K562 (cell line): ENCODE results near the gene RERE. TPM values are rescaled to one million over a fixed set of nuclear protein-coding genes. Genes with fewer than 3 reads are reported as not detected.

Source experiments
- ATAC-seq: fragments of 200-7000 bp; cut with Tn5 transposase; 3 replicates; pipeline ENCODE4 v1.9.1; 2020; ENCODE audit warnings: moderate library complexity
- BruUV-seq: library from RNA; stranded (reverse); fragments of 400-500 nt; replicated peaks from 2 replicates; lab custom pipeline; 2021; lab: Mats Ljungman, UMichigan
- CTCF ChIA-PET: fragments of 300-600 bp; formaldehyde crosslinking; extraction: SDS; loops from one replicate; lab custom pipeline; 2021; ENCODE audit warnings: low intra/inter-chr PET ratio; lab: Yijun Ruan, JAX
- POLR2A ChIA-PET: fragments of 300-600, 350-650 bp; sonication (Branson Sonifier 250); formaldehyde crosslinking; extraction: SDS; loops from one replicate; lab custom pipeline; 2021; ENCODE audit warnings: antibody characterized with exemption, inconsistent platforms; lab: Yijun Ruan, JAX
- DNase-seq, 4 experiments: peaks; one replicate each; pipeline versions ENCODE4 v3.0.0 to v3.0.0-alpha.2; 2011 to 2018; ENCODE audit warnings: low spot score in 3 of 4, mixed read lengths in 3 of 4; ENCODE audit errors: extremely low read depth in 1 of 4
- FAIRE-seq: peaks from 2 replicates; lab custom pipeline; 2011; peaks lifted over from hg19 to GRCh38; lab: Jason Lieb, UNC
- H2AFZ ChIP-seq: 2 replicates; pipeline ENCODE4 v1.6.0; 2011; ENCODE audit warnings: low read depth, low read length, control low read depth, inconsistent platforms
- H3K27ac ChIP-seq: fragments of 200-600 bp; 3 replicates; pipeline ENCODE4 v1.8.0; 2011; ENCODE audit warnings: low read depth, mild to moderate bottlenecking, control low read depth, inconsistent platforms, low read length, moderate library complexity, mixed read lengths; ENCODE audit errors: extremely low read depth
- H3K27me3 ChIP-seq, 2 experiments: fragments of 300-600 bp in 1 of 2; 2 replicates in 1 of 2; 3 replicates in 1 of 2; pipeline versions ENCODE4 v1.6.0 to v1.8.0; 2011; ENCODE audit warnings: inconsistent platforms in 2 of 2, low read length in 2 of 2, mild to moderate bottlenecking in 1 of 2, mixed read lengths in 1 of 2, moderate library complexity in 1 of 2; ENCODE audit not compliant: control insufficient read depth in 2 of 2, insufficient read depth in 2 of 2
- H3K36me3 ChIP-seq: fragments of 300-600 bp; 3 replicates; pipeline ENCODE4 v1.8.0; 2011; ENCODE audit warnings: mild to moderate bottlenecking, low read length, inconsistent platforms; ENCODE audit not compliant: control insufficient read depth, insufficient read depth
- H3K4me1 ChIP-seq, 2 experiments: fragments of 200-600 bp in 1 of 2; replicated peaks in 1 of 2; 2 replicates in 1 of 2; 3 replicates in 1 of 2; pipeline versions ENCODE4 v1.5.1 to v1.8.0; 2011; ENCODE audit warnings: inconsistent platforms in 2 of 2, low read length in 2 of 2, mild to moderate bottlenecking in 1 of 2, mixed read lengths in 1 of 2, moderate library complexity in 1 of 2; ENCODE audit not compliant: control insufficient read depth in 2 of 2, insufficient read depth in 2 of 2
- H3K4me2 ChIP-seq: 2 replicates; pipeline ENCODE4 v1.6.1; 2011; ENCODE audit warnings: low read length, control low read depth, inconsistent platforms, mixed read lengths; ENCODE audit not compliant: insufficient read depth
- H3K4me3 ChIP-seq: fragments of 200-600 bp; sonication (generic), shearing (Covaris generic); 2 replicates; pipeline ENCODE4 v1.5.1; 2016; ENCODE audit warnings: control low read depth, inconsistent platforms
- H3K79me2 ChIP-seq: fragments of 200-600 bp; 3 replicates; pipeline ENCODE4 v1.8.0; 2011; ENCODE audit warnings: low read length, inconsistent platforms; ENCODE audit not compliant: control insufficient read depth, insufficient read depth
- H3K9ac ChIP-seq, 2 experiments: 2 replicates each; pipeline versions ENCODE4 v1.6.0 to v1.6.1; 2011; ENCODE audit warnings: low read depth in 2 of 2, low read length in 2 of 2, control low read depth in 1 of 2, inconsistent platforms in 1 of 2, mild to moderate bottlenecking in 1 of 2, mixed read lengths in 1 of 2; ENCODE audit not compliant: insufficient read depth in 1 of 2
- H3K9me1 ChIP-seq: one replicate; pipeline ENCODE4 v1.6.0; 2011; ENCODE audit warnings: inconsistent platforms, mild to moderate bottlenecking, low read length, moderate library complexity; ENCODE audit not compliant: control insufficient read depth, insufficient read depth
- H3K9me3 ChIP-seq: replicated peaks from 2 replicates; pipeline ENCODE4 v1.5.1; 2011; ENCODE audit warnings: low read depth, low read length, inconsistent platforms; ENCODE audit not compliant: control insufficient read depth, insufficient read depth
- H4K20me1 ChIP-seq: replicated peaks from 2 replicates; pipeline ENCODE4 v1.6.1; 2011; ENCODE audit warnings: low read length, inconsistent platforms, mixed read lengths; ENCODE audit not compliant: control insufficient read depth, insufficient read depth
- CHCHD3 ChIP-seq: fragments of 250-450 bp; sonication (Bioruptor Pico); IDR thresholded peaks from 2 replicates; pipeline ENCODE4 v2.1.2; 2022; ENCODE audit warnings: mild to moderate bottlenecking
- HDAC3 ChIP-seq: fragments of 450-650 bp; IDR thresholded peaks from 2 replicates; pipeline ENCODE4 v1.6.1; 2018; ENCODE audit warnings: borderline replicate concordance, mild to moderate bottlenecking, moderate library complexity; ENCODE audit not compliant: partially characterized antibody
- HOXB6 ChIP-seq: fragments of 250-450 bp; sonication (Bioruptor Pico); IDR thresholded peaks from 2 replicates; pipeline ENCODE4 v1.5.1; 2022; ENCODE audit warnings: mild to moderate bottlenecking, borderline replicate concordance
- KLF6 ChIP-seq: fragments of 250-450 bp; sonication (Bioruptor Pico); IDR thresholded peaks from 2 replicates; pipeline ENCODE4 v1.4.0; 2020; ENCODE audit warnings: mild to moderate bottlenecking, moderate library complexity, borderline replicate concordance
- MBD2 ChIP-seq: sonication (generic); IDR thresholded peaks from 2 replicates; pipeline ENCODE4 v1.6.1; 2016; ENCODE audit warnings: low read depth, borderline replicate concordance
- MECOM ChIP-seq: fragments of 250-450 bp; sonication (Bioruptor Pico); IDR thresholded peaks from 2 replicates; pipeline ENCODE4 v1.8.0; 2022; ENCODE audit warnings: inconsistent platforms
- RAD21 ChIP-seq, 2 experiments: fragments of 250-450 bp in 1 of 2; fragments of 450-650 bp in 1 of 2; sonication (Bioruptor Pico) in 1 of 2; formaldehyde crosslinking in 1 of 2; IDR thresholded peaks in 1 of 2; conservative IDR thresholded peaks in 1 of 2; 2 replicates each; pipeline versions ENCODE4 v1.4.0 to v1.8.0; 2020 to 2022; ENCODE audit warnings: mild to moderate bottlenecking in 2 of 2, moderate library complexity in 1 of 2
- RFX7 ChIP-seq: fragments of 250-450 bp; sonication (Bioruptor Pico); IDR thresholded peaks from 2 replicates; pipeline ENCODE4 v1.5.1; 2021; ENCODE audit warnings: mild to moderate bottlenecking
- SRF ChIP-seq, 2 experiments: fragments of 250-450, 450-650 bp in 1 of 2; sonication (Bioruptor Pico) in 1 of 2; sonication (generic) in 1 of 2; formaldehyde crosslinking; IDR thresholded peaks; 2 replicates each; pipeline versions ENCODE4 v1.5.0 to v1.5.1; 2020 to 2022; ENCODE audit warnings: mild to moderate bottlenecking in 1 of 2, missing genetic modification reagents in 1 of 2
- STAG1 ChIP-seq: sonication (generic); formaldehyde crosslinking; IDR thresholded peaks from 2 replicates; pipeline ENCODE4 v1.5.0; 2020; ENCODE audit warnings: missing genetic modification reagents, borderline replicate concordance
- ZNF253 ChIP-seq: fragments of 250-450 bp; sonication (Bioruptor Pico); conservative IDR thresholded peaks from 2 replicates; pipeline ENCODE4 v1.6.1; 2021; ENCODE audit warnings: mild to moderate bottlenecking
- ZNF79 ChIP-seq: fragments of 250-450 bp; sonication (Bioruptor Pico); IDR thresholded peaks from 2 replicates; pipeline ENCODE4 v1.4.0; 2020; ENCODE audit warnings: low read depth, mild to moderate bottlenecking, moderate library complexity
- WGBS: fragments of 100-300 bp; shearing (Covaris generic); methylation state at CpG from one replicate; pipeline ENCODE4 v1.1.6; 2016; ENCODE audit warnings: low coverage, mixed read lengths; ENCODE audit not compliant: insufficient coverage; ENCODE audit errors: missing lambda C conversion rate; 5-methylcytosine and 5-hydroxymethylcytosine counted together
- in situ Hi-C: fragments of 300-500 bp; cut with MboI; formaldehyde crosslinking; loops from 4 replicates; pipeline ENCODE4 v1.15.0; 2018; ENCODE audit warnings: inconsistent platforms, mixed read lengths
- intact Hi-C: fragments of 100-400 bp; cut with micrococcal nuclease; formaldehyde crosslinking; loops from 2 replicates; pipeline ENCODE4 v1.14.2; 2022
- polyA plus RNA-seq, 8 experiments: library from polyadenylated mRNA; depleted of rRNA in 4 of 8; stranded (reverse) in 5 of 8; unstranded in 3 of 8; fragments of >200 nt; fragmentation: Nextera tagmentation in 2 of 8; fragmentation: Illumina TruSeq in 1 of 8; extraction: Ambion mirVana in 2 of 8; extraction: Trizol in 1 of 8; gene quantifications; 2 replicates each; pipeline versions ENCODE4 v1.2.1 to v1.2.3, GENCODE V29; 2011 to 2014; ENCODE audit warnings: inconsistent platforms in 1 of 8, missing spikeins in 1 of 8
- total RNA-seq, 7 experiments: library from RNA; depleted of rRNA in 6 of 7; stranded (reverse); fragments of >200 nt in 6 of 7; fragmentation: Illumina TruSeq in 2 of 7; extraction: Trizol in 2 of 7; gene quantifications; 2 replicates each; pipeline versions ENCODE4 v1.2.1 to v1.2.3, GENCODE V29; 2011 to 2021; ENCODE audit warnings: low replicate concordance in 1 of 7
- TF ChIP-seq, protein P1 (sequence below): fragments of 450-650 bp; conservative IDR thresholded peaks from 2 replicates; pipeline ENCODE4 v1.6.1; 2016; ENCODE audit warnings: missing genetic modification characterization, low read depth, mild to moderate bottlenecking, control low read depth, missing compliant biosample characterization
- TF ChIP-seq, protein P2 (sequence below): fragments of 250-450 bp; sonication (Bioruptor Pico); IDR thresholded peaks from 2 replicates; pipeline ENCODE4 v1.8.0; 2021; ENCODE audit warnings: moderate library complexity, mild to moderate bottlenecking, inconsistent platforms
- TF ChIP-seq, protein P3 (sequence below), 3 experiments: IDR thresholded peaks in 2 of 3; conservative IDR thresholded peaks in 1 of 3; 2 replicates each; pipeline ENCODE4 v1.5.1; 2011 to 2012; ENCODE audit warnings: low read length in 3 of 3, mild to moderate bottlenecking in 3 of 3, control low read depth in 2 of 3, improper control_type of control experiment in 1 of 3, inconsistent platforms in 1 of 3, low read depth in 1 of 3, mixed read lengths in 1 of 3, moderate library complexity in 1 of 3; ENCODE audit not compliant: insufficient read depth in 2 of 3
- TF ChIP-seq, protein P4 (sequence below): fragments of 450-650 bp; IDR thresholded peaks from 2 replicates; pipeline ENCODE4 v1.6.1; 2016; ENCODE audit warnings: low read depth, mild to moderate bottlenecking, moderate library complexity
- TF ChIP-seq, protein P5 (sequence below): fragments of 200-800 bp; sonication (Bioruptor generic); IDR thresholded peaks from 2 replicates; pipeline ENCODE4 v1.6.1; 2017; ENCODE audit warnings: missing genetic modification characterization, missing compliant biosample characterization

The RERE gene
- total and polyA plus RNA-seq, 9 of the 15 experiments (the other 6 are each of a cell fraction or from before 2014, with no cell fraction given): 3.0 to 51.5 (median 13.4) TPM

DNA sequence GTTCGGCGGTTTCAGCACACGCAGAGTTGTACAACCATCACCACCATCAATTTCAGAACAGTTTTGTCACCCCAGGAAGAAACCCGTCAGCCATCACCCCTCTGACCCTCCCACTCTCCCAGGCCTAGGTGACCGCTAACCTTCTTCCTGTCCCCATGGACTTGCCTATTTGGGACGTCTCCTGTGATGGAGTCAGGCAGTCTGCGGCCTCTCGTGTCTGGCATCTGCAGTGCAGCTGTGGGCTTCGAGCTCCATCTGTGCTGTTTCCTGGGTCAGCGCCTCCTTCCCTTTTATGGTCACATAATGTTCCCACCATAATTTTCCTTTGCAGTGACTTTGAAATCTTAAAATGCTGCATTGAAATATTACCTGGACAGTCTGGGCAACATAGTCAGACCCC is 475.1 kb downstream of the RERE start:
- no TSS peak for BruUV-seq
- H3K4me2 ChIP-seq: no peak overlapping the region
- intact Hi-C loops: no loop called here

More for the DNA sequence above, 475.1 kb downstream of the RERE start:
- WGBS: 34% methylated on average over 10 of the region's 10 CpGs
- CTCF ChIA-PET: no interaction called here
- TF ChIP-seq KLF6 (CRISPR knock-in tag) (no peak), SRF (CRISPR knock-in tag; IDR thresholded peaks at IDR 0.05) (peak in 1 of 2 experiments; percentile 42; a peak in 1 of 4 replicates), CHCHD3 (CRISPR knock-in tag) (no peak), ZNF79 (no peak), RFX7 (CRISPR knock-in tag) (no peak), RAD21 (CRISPR knock-in tag; conservative IDR thresholded peaks at IDR 0.05 in 1 of 2, IDR thresholded peaks at IDR 0.05 in 1 of 2) (peak in 1 of 2 experiments; percentile 27; a peak in 1 of 4 replicates), STAG1 (CRISPR knock-in tag) (no peak), HDAC3 (no peak), HOXB6 (CRISPR knock-in tag) (no peak), MECOM (CRISPR knock-in tag) (no peak), MBD2 (no peak), ZNF253 (CRISPR knock-in tag) (no peak)
- TF ChIP-seq, protein P1, sequence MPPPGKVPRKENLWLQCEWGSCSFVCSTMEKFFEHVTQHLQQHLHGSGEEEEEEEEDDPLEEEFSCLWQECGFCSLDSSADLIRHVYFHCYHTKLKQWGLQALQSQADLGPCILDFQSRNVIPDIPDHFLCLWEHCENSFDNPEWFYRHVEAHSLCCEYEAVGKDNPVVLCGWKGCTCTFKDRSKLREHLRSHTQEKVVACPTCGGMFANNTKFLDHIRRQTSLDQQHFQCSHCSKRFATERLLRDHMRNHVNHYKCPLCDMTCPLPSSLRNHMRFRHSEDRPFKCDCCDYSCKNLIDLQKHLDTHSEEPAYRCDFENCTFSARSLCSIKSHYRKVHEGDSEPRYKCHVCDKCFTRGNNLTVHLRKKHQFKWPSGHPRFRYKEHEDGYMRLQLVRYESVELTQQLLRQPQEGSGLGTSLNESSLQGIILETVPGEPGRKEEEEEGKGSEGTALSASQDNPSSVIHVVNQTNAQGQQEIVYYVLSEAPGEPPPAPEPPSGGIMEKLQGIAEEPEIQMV: no peak
- TF ChIP-seq, protein P2, sequence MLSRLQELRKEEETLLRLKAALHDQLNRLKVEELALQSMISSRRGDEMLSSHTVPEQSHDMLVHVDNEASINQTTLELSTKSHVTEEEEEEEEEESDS (CRISPR knock-in tag): no peak
- TF ChIP-seq, protein P3, sequence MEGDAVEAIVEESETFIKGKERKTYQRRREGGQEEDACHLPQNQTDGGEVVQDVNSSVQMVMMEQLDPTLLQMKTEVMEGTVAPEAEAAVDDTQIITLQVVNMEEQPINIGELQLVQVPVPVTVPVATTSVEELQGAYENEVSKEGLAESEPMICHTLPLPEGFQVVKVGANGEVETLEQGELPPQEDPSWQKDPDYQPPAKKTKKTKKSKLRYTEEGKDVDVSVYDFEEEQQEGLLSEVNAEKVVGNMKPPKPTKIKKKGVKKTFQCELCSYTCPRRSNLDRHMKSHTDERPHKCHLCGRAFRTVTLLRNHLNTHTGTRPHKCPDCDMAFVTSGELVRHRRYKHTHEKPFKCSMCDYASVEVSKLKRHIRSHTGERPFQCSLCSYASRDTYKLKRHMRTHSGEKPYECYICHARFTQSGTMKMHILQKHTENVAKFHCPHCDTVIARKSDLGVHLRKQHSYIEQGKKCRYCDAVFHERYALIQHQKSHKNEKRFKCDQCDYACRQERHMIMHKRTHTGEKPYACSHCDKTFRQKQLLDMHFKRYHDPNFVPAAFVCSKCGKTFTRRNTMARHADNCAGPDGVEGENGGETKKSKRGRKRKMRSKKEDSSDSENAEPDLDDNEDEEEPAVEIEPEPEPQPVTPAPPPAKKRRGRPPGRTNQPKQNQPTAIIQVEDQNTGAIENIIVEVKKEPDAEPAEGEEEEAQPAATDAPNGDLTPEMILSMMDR (IDR thresholded peaks at IDR 0.05 in 2 of 3, conservative IDR thresholded peaks at IDR 0.05 in 1 of 3; ENCODE audit: insufficient read depth in 2 of 3, low read depth in 1 of 3, low read length in 3 of 3): peak in 1 of 3 experiments; percentile 27; a peak in 2 of 6 replicates
- TF ChIP-seq, protein P4, sequence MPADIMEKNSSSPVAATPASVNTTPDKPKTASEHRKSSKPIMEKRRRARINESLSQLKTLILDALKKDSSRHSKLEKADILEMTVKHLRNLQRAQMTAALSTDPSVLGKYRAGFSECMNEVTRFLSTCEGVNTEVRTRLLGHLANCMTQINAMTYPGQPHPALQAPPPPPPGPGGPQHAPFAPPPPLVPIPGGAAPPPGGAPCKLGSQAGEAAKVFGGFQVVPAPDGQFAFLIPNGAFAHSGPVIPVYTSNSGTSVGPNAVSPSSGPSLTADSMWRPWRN: no peak
- TF ChIP-seq, protein P5, sequence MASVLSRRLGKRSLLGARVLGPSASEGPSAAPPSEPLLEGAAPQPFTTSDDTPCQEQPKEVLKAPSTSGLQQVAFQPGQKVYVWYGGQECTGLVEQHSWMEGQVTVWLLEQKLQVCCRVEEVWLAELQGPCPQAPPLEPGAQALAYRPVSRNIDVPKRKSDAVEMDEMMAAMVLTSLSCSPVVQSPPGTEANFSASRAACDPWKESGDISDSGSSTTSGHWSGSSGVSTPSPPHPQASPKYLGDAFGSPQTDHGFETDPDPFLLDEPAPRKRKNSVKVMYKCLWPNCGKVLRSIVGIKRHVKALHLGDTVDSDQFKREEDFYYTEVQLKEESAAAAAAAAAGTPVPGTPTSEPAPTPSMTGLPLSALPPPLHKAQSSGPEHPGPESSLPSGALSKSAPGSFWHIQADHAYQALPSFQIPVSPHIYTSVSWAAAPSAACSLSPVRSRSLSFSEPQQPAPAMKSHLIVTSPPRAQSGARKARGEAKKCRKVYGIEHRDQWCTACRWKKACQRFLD: no peak
- POLR2A ChIA-PET: interaction anchor here (1.0 to 1.1 kb wide), 2 partner anchors 28 to 305 kb away, joined by 3 read pairs; no protein-coding TSS in a partner anchor
- in situ Hi-C loops: no loop called here
- no peak overlapping the region for H2AFZ ChIP-seq
- peaks cover 0 to 16% of the 10 kb centered on the region in 2 experiments; a peak in 3 of 5 replicates for H3K4me1 ChIP-seq
- H3K36me3 ChIP-seq: no peaks in the 10 kb centered on the region
- no peak overlapping the region for H3K4me3 ChIP-seq
- peaks cover 51 to 82% of the 10 kb centered on the region in 2 experiments for H3K27me3 ChIP-seq
- H3K27ac ChIP-seq: no peak overlapping the region
- H4K20me1 ChIP-seq: peaks cover 9% of the 10 kb centered on the region; the same call in 1 of the 2 replicates
- no peaks in the 10 kb centered on the region for H3K9me3 ChIP-seq
- H3K9ac ChIP-seq: no peak overlapping the region
- H3K9me1 ChIP-seq: no peaks in the 10 kb centered on the region
- H3K79me2 ChIP-seq: no peaks in the 10 kb centered on the region
- ATAC-seq (peak; percentile 50; the same call in 2 of the 3 replicates), FAIRE-seq (no peak), DNase-seq (no peak)
